ENCODE data around the gene AOPEP. TPM values are rescaled to one million over a fixed set of nuclear protein-coding genes. Genes with fewer than 3 reads are reported as not detected.

AOPEP gene
- total and polyA plus RNA-seq, 9 of the 15 experiments (the other 6 are each of a cell fraction or from before 2014, with no cell fraction given): 4.5 to 19.3 (median 13.5) TPM

DNA sequence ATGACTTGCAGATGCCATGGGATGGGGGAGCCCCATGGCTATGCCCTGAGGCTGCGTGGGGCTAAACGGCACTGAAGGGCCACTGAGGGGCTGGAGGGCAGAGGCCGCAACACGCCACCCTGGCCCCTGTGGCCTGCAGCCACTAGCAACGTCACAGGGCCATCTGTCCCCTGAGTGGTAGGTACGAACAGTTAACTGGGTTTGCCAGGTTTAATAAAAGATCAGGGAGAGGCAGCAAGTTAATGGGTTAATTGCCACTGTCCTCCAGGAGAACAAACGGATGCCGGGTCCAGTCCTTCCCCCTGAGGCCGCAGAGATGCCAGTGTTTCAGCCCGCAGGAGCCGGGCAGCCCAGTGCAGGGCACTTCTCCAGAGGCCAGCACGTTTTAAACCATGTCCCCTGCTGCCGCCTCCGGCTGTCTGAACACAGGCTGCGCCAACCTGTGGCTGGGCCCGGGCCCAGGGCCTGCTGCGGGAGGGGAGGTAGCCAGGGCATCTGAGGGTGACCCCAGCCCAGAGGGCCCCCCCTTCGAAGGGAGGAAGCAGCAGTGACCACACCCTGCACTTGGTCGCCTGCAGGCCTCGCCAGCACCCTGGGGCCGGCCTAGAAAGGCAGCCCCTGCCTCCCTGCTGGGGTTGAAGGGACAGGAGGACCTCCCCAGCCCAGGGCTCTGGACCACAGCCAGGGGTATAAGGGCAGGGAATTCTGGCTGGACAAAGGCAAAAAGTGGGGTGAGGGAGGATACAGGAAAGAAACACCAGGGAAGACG is 363.7 kb downstream of the AOPEP start:
- ChIA-PET POLR2A (interaction anchor here (1.1 to 1.2 kb wide), 2 partner anchors 13 to 28 kb away, joined by 3 read pairs; no protein-coding TSS in a partner anchor), CTCF (ENCODE audit: low intra/inter-chr PET ratio) (no interaction called here)
- FAIRE-seq (no peak), DNase-seq (ENCODE audit: extremely low read depth in 1 of 4, low spot score in 3 of 4) (peak in 2 of 4 experiments; percentile 22 to 32), ATAC-seq (peak; percentile 51)
- Histone ChIP-seq H3K27me3 (ENCODE audit: control insufficient read depth in 2 of 2, insufficient read depth in 2 of 2, low read length in 2 of 2) (no peaks in the 10 kb centered on the region), H3K9me1 (ENCODE audit: control insufficient read depth, insufficient read depth, low read length) (no peaks in the 10 kb centered on the region), H3K4me1 (replicated peaks in 1 of 2; ENCODE audit: control insufficient read depth in 2 of 2, insufficient read depth in 2 of 2, low read length in 2 of 2) (peaks cover 0 to 40% of the 10 kb centered on the region in 2 experiments; a peak in 2 of 5 replicates), H3K9ac (ENCODE audit: insufficient read depth in 1 of 2, low read depth in 2 of 2, low read length in 2 of 2) (peak overlapping the region in 1 of 2 experiments; percentile 23; a peak in 2 of 4 replicates), H3K79me2 (ENCODE audit: control insufficient read depth, insufficient read depth, low read length) (no peaks in the 10 kb centered on the region), H3K9me3 (replicated peaks; ENCODE audit: control insufficient read depth, insufficient read depth, low read depth, low read length) (no peaks in the 10 kb centered on the region), H3K4me2 (ENCODE audit: insufficient read depth, low read length) (no peak overlapping the region), H3K36me3 (ENCODE audit: control insufficient read depth, insufficient read depth, low read length) (peaks cover 4% of the 10 kb centered on the region; the same call in 1 of the 3 replicates), H2AFZ (ENCODE audit: low read depth, low read length) (no peak overlapping the region), H3K27ac (ENCODE audit: extremely low read depth, low read depth, low read length) (no peak overlapping the region), H4K20me1 (replicated peaks; ENCODE audit: control insufficient read depth, insufficient read depth, low read length) (no peaks in the 10 kb centered on the region), H3K4me3 (no peak overlapping the region)
- intact Hi-C loops (cut with micrococcal nuclease) (loop anchor here (10.0 kb wide), 1 partner anchor 305 kb away; no protein-coding TSS in a partner anchor), in situ Hi-C loops (cut with MboI) (no loop called here)
- 69% methylated on average over 18 of the region's 22 CpGs for WGBS (ENCODE audit: insufficient coverage, low coverage, missing lambda C conversion rate)
- no TSS peak for BruUV-seq (replicated peaks)
- no peak for TF ChIP-seq ZNF398 (CRISPR knock-in tag; IDR thresholded peaks at IDR 0.05)
- no peak for TF ChIP-seq SMAD3 (CRISPR knock-in tag; conservative IDR thresholded peaks at IDR 0.05)
- peak; percentile 45 for TF ChIP-seq RBM22 (IDR thresholded peaks at IDR 0.05; ENCODE audit: low read depth, low read length, poor library complexity, severe bottlenecking)
- no peak for TF ChIP-seq ZNF311 (CRISPR knock-in tag; IDR thresholded peaks at IDR 0.05)
- TF ChIP-seq POLR2G (IDR thresholded peaks at IDR 0.05; ENCODE audit: low read depth, low read length): peak; percentile 51; the same call in 1 of the 2 replicates
- TF ChIP-seq ZNF586 (CRISPR knock-in tag; conservative IDR thresholded peaks at IDR 0.05): no peak
- no peak for TF ChIP-seq SRSF9 (IDR thresholded peaks at IDR 0.05; ENCODE audit: borderline replicate concordance, low read depth, low read length)
- no peak for TF ChIP-seq ZNF347 (CRISPR knock-in tag; IDR thresholded peaks at IDR 0.05; ENCODE audit: low read depth)
- TF ChIP-seq XRCC3 (IDR thresholded peaks at IDR 0.05): no peak
- no peak for TF ChIP-seq CHD2 (IDR thresholded peaks at IDR 0.05; ENCODE audit: low read depth, low read length)
- no peak for TF ChIP-seq ZNF717 (CRISPR knock-in tag; IDR thresholded peaks at IDR 0.05)

Measured in K562 (cell line).